CD4-positive, alpha-beta T cell treated with Interleukin-2 at 100 ng/mL for 4 hours (primary cell): Measurements from ENCODE around the gene MAMDC2.

ENCODE experiments used
- DNase-seq: peaks from one replicate; pipeline ENCODE4 v3.0.0-alpha.2; 2020; ENCODE audit warnings: low spot score

MAMDC2 gene, protein sequence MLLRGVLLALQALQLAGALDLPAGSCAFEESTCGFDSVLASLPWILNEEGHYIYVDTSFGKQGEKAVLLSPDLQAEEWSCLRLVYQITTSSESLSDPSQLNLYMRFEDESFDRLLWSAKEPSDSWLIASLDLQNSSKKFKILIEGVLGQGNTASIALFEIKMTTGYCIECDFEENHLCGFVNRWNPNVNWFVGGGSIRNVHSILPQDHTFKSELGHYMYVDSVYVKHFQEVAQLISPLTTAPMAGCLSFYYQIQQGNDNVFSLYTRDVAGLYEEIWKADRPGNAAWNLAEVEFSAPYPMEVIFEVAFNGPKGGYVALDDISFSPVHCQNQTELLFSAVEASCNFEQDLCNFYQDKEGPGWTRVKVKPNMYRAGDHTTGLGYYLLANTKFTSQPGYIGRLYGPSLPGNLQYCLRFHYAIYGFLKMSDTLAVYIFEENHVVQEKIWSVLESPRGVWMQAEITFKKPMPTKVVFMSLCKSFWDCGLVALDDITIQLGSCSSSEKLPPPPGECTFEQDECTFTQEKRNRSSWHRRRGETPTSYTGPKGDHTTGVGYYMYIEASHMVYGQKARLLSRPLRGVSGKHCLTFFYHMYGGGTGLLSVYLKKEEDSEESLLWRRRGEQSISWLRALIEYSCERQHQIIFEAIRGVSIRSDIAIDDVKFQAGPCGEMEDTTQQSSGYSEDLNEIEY

DNA sequence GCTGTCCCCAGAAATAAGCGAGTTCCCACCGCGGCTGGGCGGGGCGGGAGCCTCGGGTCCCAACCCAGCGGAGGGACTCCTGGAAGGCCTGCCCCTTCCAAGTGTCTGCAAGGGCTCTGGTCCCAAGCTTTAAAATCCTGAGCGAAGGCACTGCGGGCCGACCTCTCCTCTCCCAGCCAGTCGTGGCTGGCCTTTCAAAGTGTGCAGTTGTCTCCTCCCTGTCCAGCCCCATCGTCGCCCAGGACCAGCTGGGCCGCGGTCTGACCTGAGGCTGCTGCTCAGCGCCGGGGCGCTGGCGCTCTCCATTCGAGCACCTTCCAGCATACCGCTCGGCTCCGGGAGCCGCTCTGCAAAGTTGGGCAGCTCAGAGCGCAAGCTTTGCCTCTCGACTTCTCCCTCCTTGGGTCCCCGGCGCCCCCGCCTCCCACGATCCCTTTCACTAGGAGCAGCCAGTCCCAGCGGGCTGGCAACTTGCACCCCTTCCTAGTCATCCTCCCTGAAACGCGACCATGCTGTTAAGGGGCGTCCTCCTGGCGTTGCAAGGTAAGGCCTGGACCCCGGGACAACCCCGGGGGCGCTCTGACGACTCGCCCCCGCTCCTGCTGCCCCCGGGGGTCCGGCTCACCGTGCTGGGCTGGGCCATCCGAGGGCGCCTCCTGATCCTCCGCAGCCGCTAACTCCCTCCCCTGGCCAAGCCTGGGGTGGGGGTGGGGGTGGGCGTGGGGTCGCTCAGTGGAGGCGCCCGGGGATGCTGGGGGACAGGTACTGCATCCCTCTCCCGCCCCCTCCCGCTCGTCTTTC, at the start of gene MAMDC2:
Gene MAMDC2 (plus strand): TSS at position 160 of the 801 bp plus-strand sequence. CDS start 350 bp downstream, at position 510.
- DNase-seq, result no peak

GRCh38 chr9:69995846-69996245, 47.8 kb upstream of the MAMDC2 start:
- no peak for DNase-seq

DNA sequence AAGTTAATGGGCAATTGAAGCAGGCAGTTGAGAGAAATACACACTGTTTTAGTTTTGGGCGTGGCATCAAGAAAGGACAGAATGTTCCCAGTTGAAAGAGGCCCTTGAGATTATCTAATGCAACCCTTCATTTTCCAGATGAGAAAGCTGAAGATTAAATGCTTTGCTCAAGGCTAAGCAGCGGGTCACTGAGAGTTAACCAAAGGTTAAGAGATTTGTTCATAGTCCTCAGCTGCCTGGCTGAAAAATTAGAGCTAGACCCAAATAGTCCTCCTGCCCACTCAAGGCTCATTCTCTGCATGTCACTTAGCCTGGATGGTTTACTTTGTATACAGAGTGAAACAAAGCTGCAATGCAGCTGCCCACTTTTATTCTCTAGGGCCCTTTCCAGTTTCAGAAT, 46.7 kb upstream of the MAMDC2 start:
- no peak for DNase-seq

GRCh38 chr9:69997524-69997923, 46.1 kb upstream of the MAMDC2 start:
- DNase-seq, result no peak

- DNase-seq, result no peak
These were observed 44.3 kb upstream of the MAMDC2 start for GRCh38 chr9:69999315-69999714.

DNA sequence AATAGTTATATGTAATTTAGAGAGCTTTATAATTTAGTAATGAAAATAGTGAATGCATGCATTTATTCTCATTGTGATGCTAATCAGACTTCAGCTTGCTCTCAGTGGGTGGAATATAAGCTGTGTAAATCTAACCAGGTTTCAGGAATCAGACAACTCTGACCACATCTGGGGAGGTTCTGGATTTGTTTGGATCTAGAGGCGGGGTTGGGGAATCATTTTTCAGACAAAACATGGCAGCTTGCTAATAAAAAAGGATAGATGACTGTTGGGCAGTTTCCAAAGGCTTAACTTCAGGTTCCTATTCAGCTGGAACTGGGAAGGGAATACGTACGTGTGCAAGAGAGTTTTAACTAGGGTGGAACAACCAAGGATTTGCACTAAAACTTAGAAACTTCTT, 43.2 kb upstream of the MAMDC2 start:
- no peak for DNase-seq

- no peak for DNase-seq
These were observed 39.5 kb upstream of the MAMDC2 start for GRCh38 chr9:70003901-70004714.

DNA sequence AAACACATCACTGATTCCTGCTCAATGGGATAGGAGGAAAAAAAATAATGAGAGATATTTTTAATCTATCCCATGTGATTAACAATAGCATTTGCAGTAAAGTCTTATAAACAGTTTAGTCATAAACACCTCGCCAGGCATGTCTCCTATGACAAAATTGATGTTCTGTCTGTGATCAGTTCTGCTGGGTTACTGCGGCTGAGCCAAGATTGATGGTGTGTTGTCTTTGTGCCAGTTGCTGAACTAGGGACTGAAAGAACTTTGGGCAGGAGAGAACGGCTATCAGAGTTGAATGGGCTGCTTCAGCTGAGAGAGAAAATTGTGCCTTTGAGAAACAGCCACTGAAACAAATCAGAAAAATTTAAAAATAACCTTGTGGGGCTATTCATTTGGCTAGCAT, 37.3 kb upstream of the MAMDC2 start:
- no peak for DNase-seq

- DNase-seq, result no peak
These were observed 35.8 kb upstream of the MAMDC2 start for GRCh38 chr9:70007831-70008230.

DNA sequence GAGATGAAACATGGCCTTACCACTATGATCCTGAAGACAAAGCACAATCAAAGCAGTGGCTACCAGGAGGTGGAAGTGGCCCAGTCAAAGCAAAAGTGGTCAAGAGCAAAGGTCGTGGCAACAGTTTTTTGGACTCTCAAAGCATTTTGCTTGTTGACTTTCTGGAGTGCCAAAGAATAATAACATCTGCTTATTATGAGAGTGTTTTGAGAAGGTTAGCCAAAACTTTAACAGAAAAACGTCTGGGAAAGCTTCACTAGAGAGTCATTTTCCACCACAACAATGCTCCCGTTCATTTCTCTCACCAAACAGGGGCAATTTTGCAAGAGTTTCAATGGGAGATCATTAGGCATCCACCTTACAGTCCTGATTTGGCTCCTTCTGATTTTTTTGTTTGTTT, 33.6 kb upstream of the MAMDC2 start:
- DNase-seq, result no peak

DNA sequence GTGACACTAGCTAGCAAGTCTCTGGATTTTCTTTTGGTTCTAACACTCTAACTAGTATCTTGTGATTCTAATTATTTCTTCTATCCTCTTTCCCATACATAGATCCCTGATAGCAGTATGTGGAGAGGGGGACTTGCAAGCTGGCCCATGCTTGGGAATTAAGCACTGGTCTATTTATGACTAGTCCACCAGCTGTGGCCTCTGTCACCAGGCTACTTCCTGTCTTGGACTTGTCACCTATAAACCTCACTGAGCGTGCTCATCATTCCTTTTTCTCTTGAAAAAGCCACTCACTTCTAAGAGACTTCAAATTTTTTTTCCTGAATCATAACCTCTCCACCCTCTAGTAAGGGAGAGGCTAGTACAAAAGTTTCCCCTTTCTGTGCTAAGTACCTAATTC, 32.3 kb upstream of the MAMDC2 start:
- DNase-seq, result no peak

GRCh38 chr9:70012569-70012968, 31.1 kb upstream of the MAMDC2 start:
- DNase-seq, result no peak

- no peak for DNase-seq
These were observed 30.0 kb upstream of the MAMDC2 start for GRCh38 chr9:70013598-70014196.

DNA sequence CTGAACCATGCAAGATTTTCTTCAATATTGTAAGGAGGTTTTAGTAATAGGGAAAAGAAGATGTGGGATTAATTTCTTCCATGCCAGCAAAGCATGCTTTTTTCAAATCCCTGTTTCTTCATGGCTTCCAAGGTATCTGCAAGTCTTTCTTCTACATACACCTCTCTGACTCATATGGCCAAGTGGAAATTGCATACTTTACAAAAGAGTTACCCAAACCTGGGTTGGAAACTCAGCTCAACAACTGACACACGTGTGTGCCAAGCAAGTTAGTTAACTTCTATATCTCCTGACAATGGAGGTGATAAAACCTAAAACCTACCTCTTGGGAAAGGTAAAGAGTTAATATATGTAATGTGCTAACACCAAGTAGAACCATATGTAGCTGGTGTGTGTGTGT, 28.5 kb upstream of the MAMDC2 start:
- no peak for DNase-seq

- no peak for DNase-seq
These were observed 23.4 kb upstream of the MAMDC2 start for GRCh38 chr9:70020217-70020616.

DNA sequence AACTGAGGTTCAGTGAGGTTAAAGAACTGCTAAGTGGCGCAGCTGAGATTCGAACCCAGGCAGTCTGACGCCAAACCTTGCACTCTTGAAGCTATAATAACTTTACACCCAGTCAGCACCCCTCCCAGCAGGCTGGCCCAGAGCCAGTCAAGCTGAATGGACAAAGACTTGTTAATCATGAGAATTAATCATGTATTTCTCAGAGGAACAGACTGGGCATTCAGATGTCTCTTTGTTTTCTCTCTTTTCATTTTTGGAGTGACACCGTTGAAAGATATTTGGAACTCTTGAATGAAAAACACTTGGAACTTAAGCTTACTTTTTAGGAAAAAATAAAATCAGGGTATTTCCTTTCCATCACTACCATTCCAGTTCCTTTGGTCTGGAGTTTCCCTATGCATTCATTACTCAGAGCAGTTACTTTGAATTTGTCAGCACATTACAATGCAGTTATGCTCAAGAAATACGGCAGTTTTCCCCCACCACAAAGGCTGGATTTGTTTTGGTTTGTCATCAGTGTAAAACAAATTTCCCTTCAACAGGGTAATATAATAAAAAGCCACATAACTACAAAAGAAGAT, 22.6 kb upstream of the MAMDC2 start:
- no peak for DNase-seq

DNA sequence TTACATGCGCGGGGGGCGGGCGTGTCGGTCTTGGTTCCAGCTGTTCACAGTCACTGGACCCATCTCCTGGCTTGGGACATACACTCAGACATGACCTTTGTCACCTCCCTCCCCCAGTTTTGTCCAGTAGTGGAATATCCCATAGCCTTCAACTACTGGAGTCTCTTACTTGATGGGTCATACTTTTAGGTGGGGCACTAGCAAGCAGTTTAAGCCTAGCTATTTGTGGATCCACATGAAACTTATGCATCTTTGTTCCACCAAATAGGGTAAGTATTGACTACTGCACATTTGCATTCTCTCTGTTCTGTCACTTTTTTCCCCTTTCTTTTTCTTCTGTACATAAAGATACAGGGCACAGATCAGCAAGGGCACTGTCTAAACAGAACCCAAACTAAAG, 15.4 kb upstream of the MAMDC2 start:
- no peak for DNase-seq

DNA sequence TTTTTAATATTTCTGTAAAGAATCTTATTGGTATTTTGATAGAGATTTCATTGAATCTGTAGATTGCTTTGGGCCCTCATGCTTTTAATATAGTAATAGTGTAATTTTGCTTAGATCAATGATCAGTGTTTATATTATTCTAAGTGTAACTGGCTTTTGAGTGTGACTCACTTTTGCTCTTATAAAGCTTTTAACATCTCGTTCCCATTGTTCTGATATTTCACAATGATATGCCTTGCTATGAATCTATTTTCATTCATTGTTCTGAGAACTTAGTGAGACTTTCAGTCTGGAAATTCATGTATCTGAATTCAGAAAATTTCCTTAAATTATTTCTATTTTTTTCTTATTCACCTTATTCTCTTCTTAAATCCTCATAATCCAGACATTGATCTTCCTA, 13.5 kb upstream of the MAMDC2 start:
- no peak for DNase-seq

DNA sequence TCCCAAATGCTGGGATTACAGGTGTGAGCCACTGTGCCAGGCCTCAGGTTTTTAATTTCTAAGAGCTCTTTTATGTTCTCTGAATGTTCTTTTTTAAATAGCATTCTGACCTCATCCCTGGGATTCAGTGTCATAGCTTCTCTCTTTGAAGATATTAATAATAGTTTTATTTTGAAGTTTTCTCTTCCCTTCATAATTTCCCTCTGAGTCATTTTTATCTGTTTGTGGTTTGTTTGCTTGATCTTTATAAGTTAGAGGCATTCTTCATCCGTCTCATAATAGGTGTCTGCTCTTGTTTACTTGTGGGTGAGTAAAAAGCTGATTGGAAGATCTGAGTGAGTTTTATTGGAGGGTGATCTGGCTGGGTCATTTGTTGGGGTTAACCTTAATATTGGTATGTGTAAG, 12.5 kb upstream of the MAMDC2 start:
- DNase-seq, result no peak

DNA sequence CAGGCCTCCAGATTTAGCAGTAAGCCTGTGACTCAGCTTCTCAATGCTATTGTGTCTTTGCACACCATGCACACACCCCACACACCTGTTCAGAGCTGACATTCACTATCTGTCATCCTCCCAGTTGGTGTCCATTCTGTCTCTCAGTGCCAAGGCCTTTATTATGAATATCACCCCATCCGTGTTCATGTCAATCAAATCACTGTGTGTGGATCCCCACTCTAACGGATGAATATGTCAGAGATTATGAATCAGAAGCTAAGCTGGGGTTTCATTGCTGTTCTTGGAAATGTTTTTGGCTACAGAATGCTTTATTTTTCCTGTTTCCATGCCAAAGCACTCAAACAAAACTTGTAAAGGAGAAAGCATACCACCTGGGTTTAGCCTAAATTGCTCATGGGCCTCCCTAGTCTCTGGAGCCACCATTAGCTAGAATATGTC, 9.4 kb upstream of the MAMDC2 start:
- no peak for DNase-seq

DNA sequence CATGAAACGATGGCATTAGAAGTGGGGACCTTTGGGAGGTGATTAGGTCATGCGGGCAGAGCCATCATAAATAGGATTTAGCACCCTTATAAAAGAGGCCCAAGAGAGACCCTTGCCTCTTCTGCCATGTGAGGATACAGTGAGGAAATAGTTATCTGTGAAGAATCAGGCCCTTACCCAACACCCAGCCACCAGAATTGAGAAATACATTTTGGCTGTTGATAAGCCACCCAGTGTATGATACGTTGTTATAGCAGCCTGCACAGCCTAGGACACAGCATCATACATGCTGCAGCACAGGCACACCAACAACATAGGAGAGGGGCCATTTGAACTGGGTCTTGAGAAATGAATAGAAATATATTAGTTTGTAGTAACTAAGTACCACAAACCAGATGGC, 8.0 kb upstream of the MAMDC2 start:
- DNase-seq, result no peak
